CD14-positive monocyte (primary cell): ENCODE measurements around the gene BFSP2. TPM values are rescaled to one million over a fixed set of nuclear protein-coding genes. Genes with fewer than 3 reads are reported as not detected.

Experiments used
- DNase-seq, 3 donors: peaks; one replicate each; pipeline ENCODE4 v3.0.0-alpha.2; 2011 to 2022
- H2AFZ ChIP-seq: 2 replicates; pipeline ENCODE4 v1.6.0; 2012; ENCODE audit warnings: mild to moderate bottlenecking, low read depth, low read length, inconsistent platforms; ENCODE audit not compliant: insufficient read depth, poor library complexity, severe bottlenecking
- H3K27ac ChIP-seq, 2 donors: 1 replicate in 1 of 2; 2 replicates in 1 of 2; pipeline ENCODE4 v1.5.1; 2012 to 2013; ENCODE audit warnings: low read length in 2 of 2, control low read depth in 1 of 2, inconsistent platforms in 1 of 2, low read depth in 1 of 2, mild to moderate bottlenecking in 1 of 2
- H3K27me3 ChIP-seq, 2 donors: one replicate each; pipeline versions ENCODE4 v1.6.0 to v1.6.1; 2011 to 2013; ENCODE audit warnings: low read length in 2 of 2; ENCODE audit not compliant: control insufficient read depth in 2 of 2, insufficient read depth in 2 of 2
- H3K36me3 ChIP-seq, 2 donors: replicated peaks in 1 of 2; 1 replicate in 1 of 2; 2 replicates in 1 of 2; pipeline versions ENCODE4 v1.5.1 to v1.6.1; 2012 to 2013; ENCODE audit warnings: low read length in 2 of 2, control low read depth in 1 of 2, inconsistent platforms in 1 of 2, mild to moderate bottlenecking in 1 of 2; ENCODE audit not compliant: insufficient read depth in 2 of 2, control insufficient read depth in 1 of 2
- H3K4me1 ChIP-seq, 2 donors: 1 replicate in 1 of 2; 2 replicates in 1 of 2; pipeline versions ENCODE4 v1.5.1 to v1.6.1; 2012 to 2013; ENCODE audit warnings: low read length in 2 of 2, control low read depth in 1 of 2, inconsistent platforms in 1 of 2, mild to moderate bottlenecking in 1 of 2, moderate library complexity in 1 of 2; ENCODE audit not compliant: insufficient read depth in 2 of 2, control insufficient read depth in 1 of 2
- H3K4me2 ChIP-seq: replicated peaks from 2 replicates; pipeline ENCODE3; 2012; ENCODE audit warnings: low read length, moderate library complexity, mild to moderate bottlenecking; ENCODE audit not compliant: poor library complexity, severe bottlenecking; ENCODE audit errors: extremely low read depth
- H3K4me3 ChIP-seq, 3 experiments: fragments of 200-600 bp in 1 of 3; sonication (generic) in 1 of 3; replicated peaks in 1 of 3; 1 replicate in 2 of 3; 2 replicates in 1 of 3; pipeline ENCODE4 v1.5.1; 2011 to 2013; ENCODE audit warnings: low read length in 3 of 3, mild to moderate bottlenecking in 3 of 3, control low read depth in 2 of 3, low read depth in 2 of 3, inconsistent platforms in 1 of 3, moderate library complexity in 1 of 3
- H3K79me2 ChIP-seq: 2 replicates; pipeline ENCODE4 v1.6.0; 2012; ENCODE audit warnings: mild to moderate bottlenecking, control low read depth, inconsistent platforms, low read length, moderate library complexity; ENCODE audit not compliant: insufficient read depth
- H3K9ac ChIP-seq: 2 replicates; pipeline ENCODE4 v1.6.0; 2017; ENCODE audit warnings: low read length, mild to moderate bottlenecking; ENCODE audit not compliant: insufficient read depth, poor library complexity, severe bottlenecking
- H3K9me3 ChIP-seq, 2 donors: replicated peaks in 1 of 2; 1 replicate in 1 of 2; 2 replicates in 1 of 2; pipeline versions ENCODE4 v1.5.1 to v1.6.1; 2012 to 2013; ENCODE audit warnings: low read length in 2 of 2, control low read depth in 1 of 2; ENCODE audit not compliant: control insufficient read depth in 1 of 2, insufficient read depth in 1 of 2
- H4K20me1 ChIP-seq: 2 replicates; pipeline ENCODE4 v1.6.0; 2012; ENCODE audit warnings: mild to moderate bottlenecking, low read length, control low read depth, moderate library complexity; ENCODE audit not compliant: insufficient read depth
- H3K27ac Mint-ChIP-seq, 7 donors: one replicate each; pipeline ENCODE4 v1.8.0; 2020; ENCODE audit warnings: mild to moderate bottlenecking in 7 of 7, mixed read lengths in 7 of 7, moderate library complexity in 6 of 7, inconsistent platforms in 2 of 7
- H3K27me3 Mint-ChIP-seq, 3 donors: one replicate each; pipeline ENCODE4 v1.8.0; 2021 to 2022; ENCODE audit warnings: low read depth in 3 of 3, mild to moderate bottlenecking in 3 of 3, mixed read lengths in 3 of 3, moderate library complexity in 3 of 3, inconsistent platforms in 1 of 3
- H3K36me3 Mint-ChIP-seq, 2 donors: one replicate each; pipeline ENCODE4 v1.8.0; 2020; ENCODE audit warnings: mixed read lengths in 2 of 2, inconsistent platforms in 1 of 2, mild to moderate bottlenecking in 1 of 2
- H3K4me1 Mint-ChIP-seq: one replicate; pipeline ENCODE4 v1.8.0; 2020; ENCODE audit warnings: mild to moderate bottlenecking, mixed read lengths
- H3K4me3 Mint-ChIP-seq, 2 donors: one replicate each; pipeline ENCODE4 v1.8.0; 2020; ENCODE audit warnings: mild to moderate bottlenecking in 2 of 2, mixed read lengths in 2 of 2, moderate library complexity in 1 of 2
- H3K9me3 Mint-ChIP-seq, 7 donors: one replicate each; pipeline ENCODE4 v1.8.0; 2020 to 2022; ENCODE audit warnings: mixed read lengths in 7 of 7, mild to moderate bottlenecking in 6 of 7, moderate library complexity in 6 of 7, inconsistent platforms in 2 of 7
- CTCF ChIP-seq: fragments of 200-600 bp; IDR thresholded peaks from one replicate; pipeline ENCODE4 v1.8.0; 2022; ENCODE audit warnings: antibody characterized with exemption, mild to moderate bottlenecking
- WGBS: methylation state at CpG from one replicate; pipeline ENCODE4 v1.1.5; 2013; ENCODE audit warnings: missing lambda C conversion rate; ENCODE audit not compliant: insufficient coverage; 5-methylcytosine and 5-hydroxymethylcytosine counted together
- intact Hi-C, 2 donors: fragments of 100-400 bp; cut with micrococcal nuclease; formaldehyde crosslinking; loops; one replicate each; pipeline versions ENCODE4 v1.15.0 to v1.15.1; 2023
- polyA plus RNA-seq, 3 donors: library from polyadenylated mRNA; depleted of rRNA in 1 of 3; unstranded in 2 of 3; stranded (reverse) in 1 of 3; fragments of 300-500 nt in 2 of 3; fragments of >200 nt in 1 of 3; fragmentation: Illumina TruSeq in 2 of 3; gene quantifications; 1 replicate in 2 of 3; 2 replicates in 1 of 3; pipeline ENCODE4 v1.2.3, GENCODE V29; 2012 to 2021

Gene BFSP2
- polyA plus RNA-seq, 3 donors, result not detected

GRCh38 chr3:133364704-133365103 is 35.2 kb upstream of the BFSP2 start:
- no peak for DNase-seq
- no peaks in the 10 kb centered on the region for H3K79me2 ChIP-seq
- H3K27ac Mint-ChIP-seq, result no peak overlapping the region
- H4K20me1 ChIP-seq, result no peaks in the 10 kb centered on the region
- H3K4me1 Mint-ChIP-seq, result no peaks in the 10 kb centered on the region
- no peak overlapping the region for H3K27ac ChIP-seq
- H3K36me3 Mint-ChIP-seq, result no peaks in the 10 kb centered on the region
- no peak overlapping the region for H2AFZ ChIP-seq
- H3K4me1 ChIP-seq, result no peaks in the 10 kb centered on the region
- H3K9me3 ChIP-seq, result no peaks in the 10 kb centered on the region
- intact Hi-C loops, result no loop called here
- H3K27me3 Mint-ChIP-seq, result peaks cover 0 to 2% (median 1%) of the 10 kb centered on the region in 3 donors
- no peak overlapping the region for H3K4me2 ChIP-seq
- no peaks in the 10 kb centered on the region for H3K9me3 Mint-ChIP-seq
- H3K4me3 ChIP-seq, result no peak overlapping the region
- no peaks in the 10 kb centered on the region for H3K27me3 ChIP-seq
- no peaks in the 10 kb centered on the region for H3K36me3 ChIP-seq
- 96% methylated on average over 4 of the region's 4 CpGs for WGBS
- H3K4me3 Mint-ChIP-seq, result no peak overlapping the region
- TF ChIP-seq CTCF, result no peak
- H3K9ac ChIP-seq, result no peak overlapping the region

GRCh38 chr3:133366921-133367320 is 32.9 kb upstream of the BFSP2 start:
- Mint-ChIP-seq H3K4me3 (no peak overlapping the region), H3K4me1 (no peaks in the 10 kb centered on the region), H3K36me3 (no peaks in the 10 kb centered on the region), H3K9me3 (no peaks in the 10 kb centered on the region), H3K27me3 (peaks cover 2 to 4% (median 2%) of the 10 kb centered on the region in 3 donors), H3K27ac (no peak overlapping the region)
- Histone ChIP-seq H3K9me3 (no peaks in the 10 kb centered on the region), H3K4me2 (no peak overlapping the region), H3K4me1 (no peaks in the 10 kb centered on the region), H3K27ac (no peak overlapping the region), H3K9ac (no peak overlapping the region), H4K20me1 (no peaks in the 10 kb centered on the region), H2AFZ (no peak overlapping the region), H3K27me3 (no peaks in the 10 kb centered on the region), H3K79me2 (no peaks in the 10 kb centered on the region), H3K36me3 (no peaks in the 10 kb centered on the region), H3K4me3 (no peak overlapping the region)
- TF ChIP-seq CTCF, result no peak
- WGBS, result no CpG with 5 or more reads among the region's 2 CpGs
- no peak for DNase-seq
- intact Hi-C loops, result no loop called here
